AG10803 (cell line): ENCODE results near the gene WFDC2.
A peak's percentile ranks its signal among the peaks of the same experiment; 100 is the strongest.

Experiments
- DNase-seq: peaks from one replicate; pipeline ENCODE4 v3.0.0; 2010; ENCODE audit warnings: low read depth
- H3K4me3 ChIP-seq: 2 replicates; pipeline ENCODE4 v1.5.1; 2011; ENCODE audit warnings: mild to moderate bottlenecking, low read length, control low read depth
- CTCF ChIP-seq: conservative IDR thresholded peaks from 2 replicates; pipeline ENCODE4 v1.5.1; 2011; ENCODE audit warnings: mild to moderate bottlenecking, low read length, control low read depth, inconsistent platforms

Gene WFDC2

GRCh38 chr20:45429618-45430017 lies 39.9 kb upstream of the WFDC2 start:
- no peak overlapping the region for H3K4me3 ChIP-seq
- no peak for DNase-seq
- TF ChIP-seq CTCF, result no peak

- DNase-seq, result no peak
- TF ChIP-seq CTCF, result no peak
- H3K4me3 ChIP-seq, result no peak overlapping the region
Observed at GRCh38 chr20:45432294-45432693, 37.3 kb upstream of the WFDC2 start.

GRCh38 chr20:45433316-45433715 lies 36.2 kb upstream of the WFDC2 start:
- no peak for TF ChIP-seq CTCF
- H3K4me3 ChIP-seq, result no peak overlapping the region
- DNase-seq, result peak; percentile 87

GRCh38 chr20:45433976-45434375 lies 35.6 kb upstream of the WFDC2 start:
- no peak for DNase-seq
- TF ChIP-seq CTCF, result no peak
- no peak overlapping the region for H3K4me3 ChIP-seq

- H3K4me3 ChIP-seq, result peak overlapping the region; percentile 70
- peak; percentile 91 for TF ChIP-seq CTCF
- peak; percentile 81 for DNase-seq
Observed at GRCh38 chr20:45436732-45437485, 32.6 kb upstream of the WFDC2 start.

- no peak for TF ChIP-seq CTCF
- no peak overlapping the region for H3K4me3 ChIP-seq
- no peak for DNase-seq
Observed at GRCh38 chr20:45440424-45440823, 29.1 kb upstream of the WFDC2 start.

- no peak overlapping the region for H3K4me3 ChIP-seq
- no peak for TF ChIP-seq CTCF
- no peak for DNase-seq
Observed at GRCh38 chr20:45440891-45441685, 28.5 kb upstream of the WFDC2 start.
